SU-DHL-6 (cell line): ENCODE measurements around the gene A3GALT2.

Experiments
- H2AFZ ChIP-seq: fragments of 200-600 bp; sonication (generic); 2 replicates; pipeline ENCODE4 v1.6.1; 2014; ENCODE audit warnings: low read depth, mild to moderate bottlenecking, moderate library complexity, mixed read lengths, antibody characterized with exemption, low read length; ENCODE audit not compliant: severe bottlenecking
- H3F3A ChIP-seq: fragments of 200-600 bp; shearing (Covaris generic); 2 replicates; pipeline ENCODE4 v1.6.0; 2016; ENCODE audit warnings: antibody characterized with exemption, mild to moderate bottlenecking; ENCODE audit not compliant: insufficient read depth
- H3K27ac ChIP-seq: fragments of 200-600 bp; sonication (generic); 2 replicates; pipeline ENCODE4 v1.5.1; 2016; ENCODE audit warnings: low read depth, mild to moderate bottlenecking, low read length, moderate library complexity, mixed read lengths
- H3K27me3 ChIP-seq: fragments of 200-600 bp; sonication (generic), shearing (Covaris generic); 2 replicates; pipeline ENCODE4 v1.6.0; 2014; ENCODE audit warnings: mild to moderate bottlenecking, low read length
- H3K36me3 ChIP-seq: fragments of 200-600 bp; sonication (generic); 2 replicates; pipeline ENCODE4 v1.6.1; 2014; ENCODE audit warnings: mild to moderate bottlenecking, low read length, mixed read lengths
- H3K4me2 ChIP-seq: fragments of 300-600, 200-600 bp; shearing (Covaris generic), sonication (generic); 2 replicates; pipeline ENCODE4 v1.6.0; 2014; ENCODE audit warnings: low read length, low read depth, mild to moderate bottlenecking; ENCODE audit not compliant: poor library complexity, severe bottlenecking
- H3K4me3 ChIP-seq: fragments of 200-600 bp; sonication (generic); 2 replicates; pipeline ENCODE4 v1.5.1; 2014; ENCODE audit warnings: antibody characterized with exemption, low read length, mild to moderate bottlenecking, mixed read lengths; ENCODE audit not compliant: insufficient read depth, poor library complexity, severe bottlenecking
- H3K79me2 ChIP-seq: fragments of 200-600 bp; sonication (generic); 2 replicates; pipeline ENCODE4 v1.6.1; 2014; ENCODE audit warnings: mild to moderate bottlenecking, low read length, moderate library complexity; ENCODE audit not compliant: insufficient read depth
- H3K9ac ChIP-seq: fragments of 200-600 bp; sonication (generic); 2 replicates; pipeline ENCODE4 v1.7.0; 2014; ENCODE audit warnings: mild to moderate bottlenecking, low read length
- H3K9me2 ChIP-seq: fragments of 200-600 bp; sonication (generic); replicated peaks from 2 replicates; pipeline ENCODE4 v1.6.1; 2014; ENCODE audit warnings: low read length; ENCODE audit not compliant: insufficient read depth
- H3K9me3 ChIP-seq: fragments of 200-600 bp; sonication (generic); 2 replicates; pipeline ENCODE4 v1.6.1; 2014; ENCODE audit warnings: low read length, mixed read lengths; ENCODE audit not compliant: insufficient read depth
- H4K20me1 ChIP-seq: fragments of 200-600 bp; sonication (generic); 2 replicates; pipeline ENCODE4 v1.6.1; 2014; ENCODE audit warnings: low read depth, mild to moderate bottlenecking, antibody characterized with exemption, low read length, moderate library complexity, mixed read lengths
- EZH2phosphoT487 ChIP-seq: fragments of 200-600 bp; sonication (generic), shearing (Covaris generic); conservative IDR thresholded peaks from 2 replicates; pipeline ENCODE4 v1.6.1; 2018; ENCODE audit warnings: mild to moderate bottlenecking, antibody characterized with exemption, low read length, moderate library complexity, mixed read lengths
- TF ChIP-seq, protein P1 (sequence below): fragments of 200-600 bp; sonication (generic); IDR thresholded peaks from one replicate; pipeline ENCODE4 v1.5.1; 2017; ENCODE audit warnings: antibody characterized with exemption, mild to moderate bottlenecking, low read length, moderate library complexity; ENCODE audit not compliant: insufficient read depth, poor library complexity, severe bottlenecking

Gene A3GALT2

DNA sequence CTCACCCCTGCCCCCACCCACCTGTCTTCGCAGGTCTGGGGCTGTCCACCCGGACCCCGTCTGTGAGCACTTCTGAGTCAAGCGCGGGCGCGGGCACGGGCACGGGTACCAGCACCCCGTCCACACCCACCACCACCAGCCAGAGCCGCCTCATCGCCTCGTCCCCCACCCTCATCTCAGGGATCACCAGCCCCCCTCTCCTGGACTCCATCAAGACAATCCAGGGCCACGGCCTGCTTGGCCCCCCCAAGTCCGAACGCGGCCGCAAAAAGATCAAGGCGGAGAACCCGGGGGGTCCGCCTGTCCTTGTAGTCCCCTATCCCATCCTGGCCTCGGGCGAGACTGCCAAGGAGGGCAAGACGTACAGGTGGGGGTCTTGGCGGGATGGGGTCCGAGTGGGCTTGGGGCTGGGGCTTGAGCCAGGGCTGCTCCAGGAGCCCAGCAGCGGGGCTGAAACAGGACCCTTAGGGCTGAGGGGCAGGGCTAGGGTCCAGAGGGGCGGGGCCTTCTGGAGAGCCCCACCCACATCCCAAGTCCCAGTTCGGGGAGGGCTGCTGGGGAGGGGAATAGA is 40.7 kb downstream of the A3GALT2 start:
- no peaks in the 10 kb centered on the region for H3K36me3 ChIP-seq
- no peaks in the 10 kb centered on the region for H3K9me3 ChIP-seq
- no peaks in the 10 kb centered on the region for H3K27me3 ChIP-seq
- H3F3A ChIP-seq, result no peaks in the 10 kb centered on the region
- H3K4me3 ChIP-seq, result no peak overlapping the region
- no peak overlapping the region for H2AFZ ChIP-seq
- TF ChIP-seq, protein P1, sequence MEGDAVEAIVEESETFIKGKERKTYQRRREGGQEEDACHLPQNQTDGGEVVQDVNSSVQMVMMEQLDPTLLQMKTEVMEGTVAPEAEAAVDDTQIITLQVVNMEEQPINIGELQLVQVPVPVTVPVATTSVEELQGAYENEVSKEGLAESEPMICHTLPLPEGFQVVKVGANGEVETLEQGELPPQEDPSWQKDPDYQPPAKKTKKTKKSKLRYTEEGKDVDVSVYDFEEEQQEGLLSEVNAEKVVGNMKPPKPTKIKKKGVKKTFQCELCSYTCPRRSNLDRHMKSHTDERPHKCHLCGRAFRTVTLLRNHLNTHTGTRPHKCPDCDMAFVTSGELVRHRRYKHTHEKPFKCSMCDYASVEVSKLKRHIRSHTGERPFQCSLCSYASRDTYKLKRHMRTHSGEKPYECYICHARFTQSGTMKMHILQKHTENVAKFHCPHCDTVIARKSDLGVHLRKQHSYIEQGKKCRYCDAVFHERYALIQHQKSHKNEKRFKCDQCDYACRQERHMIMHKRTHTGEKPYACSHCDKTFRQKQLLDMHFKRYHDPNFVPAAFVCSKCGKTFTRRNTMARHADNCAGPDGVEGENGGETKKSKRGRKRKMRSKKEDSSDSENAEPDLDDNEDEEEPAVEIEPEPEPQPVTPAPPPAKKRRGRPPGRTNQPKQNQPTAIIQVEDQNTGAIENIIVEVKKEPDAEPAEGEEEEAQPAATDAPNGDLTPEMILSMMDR, result no peak
- no peak for TF ChIP-seq EZH2phosphoT487
- no peak overlapping the region for H3K27ac ChIP-seq
- H3K9ac ChIP-seq, result no peak overlapping the region
- H3K4me2 ChIP-seq, result no peak overlapping the region
- H3K79me2 ChIP-seq, result no peaks in the 10 kb centered on the region
- no peaks in the 10 kb centered on the region for H4K20me1 ChIP-seq
- no peaks in the 10 kb centered on the region for H3K9me2 ChIP-seq

DNA sequence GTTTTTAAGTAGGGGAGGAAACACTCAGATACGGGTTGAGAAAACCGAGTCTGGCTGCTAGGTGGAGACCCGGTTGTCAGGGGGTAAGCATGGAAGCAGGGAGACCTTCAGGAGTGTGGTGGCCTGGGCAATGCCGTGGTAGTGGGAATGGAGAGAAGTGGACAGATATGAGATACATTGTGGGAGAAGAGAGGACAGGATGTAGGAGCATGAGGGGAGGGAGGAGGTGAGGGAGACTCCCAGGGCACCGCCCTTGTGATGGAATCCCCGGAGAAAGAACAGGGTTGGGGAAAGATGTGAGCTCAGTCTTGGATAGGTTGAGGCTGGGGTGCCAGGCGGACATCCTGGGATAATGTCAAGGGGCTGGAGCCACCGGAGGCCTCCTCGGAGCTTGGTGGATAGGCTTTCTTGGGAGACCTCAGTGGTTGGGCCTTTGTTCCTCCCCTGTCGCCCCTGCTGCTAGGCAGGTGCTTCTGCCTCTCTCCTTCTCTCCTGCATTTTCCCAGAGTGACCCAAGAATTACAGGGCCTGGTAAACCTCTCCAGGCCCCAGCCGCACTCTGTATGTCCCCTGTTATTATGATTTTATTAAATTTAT is 43.3 kb downstream of the A3GALT2 start:
- Histone ChIP-seq H3K9ac (no peak overlapping the region), H4K20me1 (no peaks in the 10 kb centered on the region), H3F3A (no peaks in the 10 kb centered on the region), H3K79me2 (no peaks in the 10 kb centered on the region), H3K27ac (no peak overlapping the region), H3K36me3 (no peaks in the 10 kb centered on the region), H3K9me2 (no peaks in the 10 kb centered on the region), H3K4me3 (no peak overlapping the region), H3K4me2 (no peak overlapping the region), H3K9me3 (no peaks in the 10 kb centered on the region), H2AFZ (no peak overlapping the region), H3K27me3 (no peaks in the 10 kb centered on the region)
- TF ChIP-seq EZH2phosphoT487, result no peak
- TF ChIP-seq, protein P1, result no peak

DNA sequence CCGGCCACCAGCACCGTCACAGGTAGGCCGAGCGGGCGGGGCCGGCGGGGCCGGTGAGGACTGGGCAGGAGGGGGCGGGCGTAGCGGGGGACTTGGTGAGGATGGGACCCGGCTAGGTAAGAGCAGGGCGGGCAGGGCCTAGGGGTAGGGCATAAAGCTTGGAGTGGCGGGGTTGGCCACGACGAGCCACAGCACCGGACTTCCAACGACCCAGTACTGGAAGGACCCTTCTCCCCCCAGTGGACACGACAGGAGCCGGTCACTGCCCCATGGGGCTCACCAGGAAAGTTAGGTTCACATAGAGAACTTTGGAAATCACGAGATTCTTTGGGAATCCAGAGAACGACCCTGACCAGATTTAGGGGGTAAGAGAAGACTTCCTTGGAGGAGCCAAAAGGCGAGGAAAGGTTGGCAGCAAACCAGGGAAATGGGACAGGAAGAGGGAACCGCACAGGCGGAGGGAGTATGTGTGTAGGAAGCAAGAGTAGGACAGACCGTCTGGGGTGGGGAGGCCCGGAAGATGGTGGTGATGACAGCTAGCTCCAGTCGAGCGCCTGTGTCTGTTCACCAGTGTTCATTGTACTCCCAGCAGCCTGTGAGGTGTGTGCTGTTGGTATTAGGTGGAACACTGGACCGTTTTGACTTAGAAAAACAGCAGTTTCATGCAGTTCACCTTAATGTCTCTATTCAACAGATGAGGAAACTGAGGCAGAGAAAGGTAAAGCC is 44.2 kb downstream of the A3GALT2 start:
- Histone ChIP-seq H3K27ac (no peak overlapping the region), H4K20me1 (no peaks in the 10 kb centered on the region), H3K9me2 (no peaks in the 10 kb centered on the region), H3K79me2 (no peaks in the 10 kb centered on the region), H3K4me2 (no peak overlapping the region), H3K4me3 (no peak overlapping the region), H2AFZ (no peak overlapping the region), H3F3A (no peaks in the 10 kb centered on the region), H3K27me3 (no peaks in the 10 kb centered on the region), H3K9ac (no peak overlapping the region), H3K36me3 (no peaks in the 10 kb centered on the region), H3K9me3 (no peaks in the 10 kb centered on the region)
- TF ChIP-seq EZH2phosphoT487, result no peak
- TF ChIP-seq, protein P1, result no peak
